ENCODE measurements around the gene COL19A1. TPM values are rescaled to one million over a fixed set of nuclear protein-coding genes. Genes with fewer than 3 reads are reported as not detected.
"Not testable (repeated sequence)": the region's sequence is repeated elsewhere in the genome, so short reads cannot be mapped to it uniquely, and the experiment has no call there.

The COL19A1 gene
- total RNA-seq, 4 donors from 2014 or later: 0.19 TPM; not detected in 3

- H3K27me3 ChIP-seq: no peaks in the 10 kb centered on the region
- no peaks in the 10 kb centered on the region for H3K9me3 ChIP-seq
- intact Hi-C loops (cut with DNase I): no loop called here
- no peak overlapping the region for H3K27ac ChIP-seq
- H3K4me1 ChIP-seq: peaks cover 0 to under 1% (median 0%) of the 10 kb centered on the region in 3 donors
- no peak for DNase-seq
- no peak for TF ChIP-seq POLR2A (IDR thresholded peaks at IDR 0.05)
- TF ChIP-seq CTCF (IDR thresholded peaks at IDR 0.05): no peak
- no peak overlapping the region for H3K4me3 ChIP-seq
- WGBS, 2 donors: 68 to 73% methylated on average over 6 of the region's 6 CpGs
- H3K36me3 ChIP-seq: no peaks in the 10 kb centered on the region
These were observed 22.3 kb downstream of the COL19A1 start for GRCh38 chr6:69888482-69889233.

DNA sequence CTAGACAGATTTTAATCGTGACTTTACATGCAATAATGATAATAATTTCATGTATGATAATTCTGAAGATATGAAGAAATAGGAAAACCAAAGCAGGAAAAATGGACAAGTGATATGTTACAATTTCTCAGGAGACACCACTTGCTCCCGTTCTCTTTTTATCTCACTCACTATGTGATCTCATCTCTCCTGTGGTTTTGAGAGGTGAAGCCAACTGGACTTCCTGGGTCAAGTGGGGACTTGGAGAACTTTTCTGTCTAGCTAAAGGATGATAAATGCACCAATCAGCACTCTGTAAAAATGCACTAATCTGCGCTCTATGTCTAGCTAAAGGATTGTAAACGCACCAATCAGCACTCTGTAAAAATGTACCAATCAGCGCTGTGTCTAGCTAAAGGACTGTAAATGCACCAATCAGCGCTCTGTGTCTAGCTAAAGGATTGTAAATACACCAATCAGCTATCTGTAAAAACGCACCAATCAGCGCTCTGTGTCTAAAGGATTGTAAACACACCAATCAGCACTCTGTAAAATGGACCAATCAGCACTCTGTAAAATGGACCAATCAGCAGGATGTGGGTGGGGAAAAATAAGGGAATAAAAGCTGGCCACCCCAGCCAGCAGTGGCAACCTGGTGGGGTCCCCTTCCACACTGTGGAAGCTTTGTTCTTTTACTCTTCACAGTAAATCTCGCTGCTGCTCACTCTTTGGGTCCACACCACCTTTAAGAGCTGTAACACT lies 23.0 kb downstream of the COL19A1 start:
- H3K27me3 ChIP-seq; H3K9me3 ChIP-seq; H3K4me1 ChIP-seq; intact Hi-C loops (cut with DNase I); H3K4me3 ChIP-seq; H3K27ac ChIP-seq; DNase-seq; H3K36me3 ChIP-seq: not testable (repeated sequence)
- WGBS, 2 donors: 92 to 95% methylated on average over 6 to 9 of the region's 9 CpGs

- WGBS, 2 donors: 74 to 84% methylated on average over 1 of the region's 1 CpG
- H3K9me3 ChIP-seq; H3K4me3 ChIP-seq; DNase-seq; H3K36me3 ChIP-seq; H3K27me3 ChIP-seq; intact Hi-C loops (cut with DNase I); H3K27ac ChIP-seq: not testable (repeated sequence)
- H3K4me1 ChIP-seq: peaks cover 0 to 13% (median 5%) of the 10 kb centered on the region in 3 donors
These were observed 26.2 kb downstream of the COL19A1 start for GRCh38 chr6:69892561-69892960.

DNA sequence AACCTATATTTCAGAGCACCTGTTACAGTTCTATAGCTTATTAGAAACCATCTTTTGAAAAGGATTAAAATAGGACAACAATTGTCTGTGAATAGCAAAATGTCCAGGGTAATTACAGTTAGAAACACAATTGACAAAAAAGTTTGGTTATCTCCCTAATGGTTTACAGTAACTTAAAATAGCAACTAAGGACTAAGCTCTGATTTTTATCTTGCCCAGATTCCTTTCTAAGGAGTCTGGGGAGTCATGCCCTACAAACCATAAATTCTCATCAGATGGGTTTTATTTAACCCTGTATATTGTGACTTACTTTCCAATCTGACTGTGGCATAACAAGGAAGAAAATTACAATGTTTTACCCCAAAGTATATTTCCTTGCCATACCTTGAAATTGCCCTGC lies 26.9 kb downstream of the COL19A1 start:
- peaks cover 0 to 13% (median 5%) of the 10 kb centered on the region in 3 donors for H3K4me1 ChIP-seq
- intact Hi-C loops (cut with DNase I); H3K27ac ChIP-seq; H3K4me3 ChIP-seq; H3K9me3 ChIP-seq; H3K36me3 ChIP-seq; H3K27me3 ChIP-seq; DNase-seq: not testable (repeated sequence)

DNA sequence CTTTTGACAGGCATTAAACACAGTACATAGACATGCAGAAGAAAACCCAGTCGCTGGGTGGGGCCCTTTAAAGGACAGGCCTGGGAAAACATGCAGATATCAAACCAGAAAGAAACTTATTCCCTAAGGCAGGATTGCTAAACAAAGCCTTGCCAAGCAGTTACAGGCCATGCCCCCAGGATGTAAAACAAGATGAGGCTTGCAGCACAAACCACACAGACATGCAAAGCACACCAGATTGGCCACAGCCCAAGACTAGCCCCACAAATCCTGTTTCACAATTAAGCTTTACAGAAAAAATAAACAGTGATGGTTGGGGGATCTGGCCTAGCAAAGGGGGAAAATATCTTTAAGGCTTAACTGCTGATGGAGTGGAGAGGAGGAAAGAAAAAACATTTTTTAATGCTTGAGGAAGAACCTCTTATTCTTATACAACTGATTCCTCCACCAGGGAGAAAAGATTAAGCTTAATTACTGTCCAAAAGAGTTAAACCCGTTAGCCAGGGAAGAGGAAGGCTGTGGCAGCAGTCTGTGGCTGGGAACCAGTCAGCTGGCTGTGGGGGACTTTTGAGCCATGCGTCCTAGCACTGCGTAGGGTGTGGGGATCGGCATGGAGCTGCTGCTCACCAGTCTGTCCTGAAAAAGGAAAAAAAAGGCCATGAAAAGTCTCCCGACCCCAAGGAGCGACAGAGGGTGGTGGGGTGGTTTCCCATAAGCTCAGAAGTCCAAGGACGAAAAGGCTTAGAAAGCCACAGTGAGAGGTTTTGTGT lies 28.4 kb downstream of the COL19A1 start:
- 59 to 62% methylated on average over 8 of the region's 8 CpGs for WGBS, 2 donors
- intact Hi-C loops (cut with DNase I): no loop called here
- Histone ChIP-seq H3K27ac (no peak overlapping the region), H3K36me3 (no peaks in the 10 kb centered on the region), H3K9me3 (no peaks in the 10 kb centered on the region), H3K4me1 (peaks cover 0 to 13% (median 5%) of the 10 kb centered on the region in 3 donors), H3K4me3 (no peak overlapping the region), H3K27me3 (no peaks in the 10 kb centered on the region)
- TF ChIP-seq CTCF (IDR thresholded peaks at IDR 0.05) (no peak), POLR2A (IDR thresholded peaks at IDR 0.05) (no peak)
- DNase-seq: no peak

DNA sequence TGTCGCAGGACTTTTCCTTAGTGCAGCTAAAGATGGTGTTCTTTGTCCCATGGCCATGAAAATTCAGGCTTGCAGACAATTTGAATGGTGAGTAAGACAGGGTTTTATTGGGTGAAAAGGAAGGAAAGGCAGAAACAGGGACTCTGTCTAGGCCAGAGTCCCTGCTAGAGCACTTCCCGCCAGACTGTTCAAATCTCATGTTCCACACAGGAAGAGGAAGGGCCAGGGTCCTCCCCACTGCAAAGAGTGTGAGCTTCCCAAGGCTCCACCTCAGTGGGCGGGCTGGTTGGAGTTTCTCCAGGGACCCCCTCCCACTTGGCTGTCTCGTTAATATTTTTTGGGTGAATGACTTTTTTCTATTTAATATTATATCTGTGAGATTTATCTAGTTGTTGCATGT lies 29.0 kb downstream of the COL19A1 start:
- H3K36me3 ChIP-seq: no peaks in the 10 kb centered on the region
- intact Hi-C loops (cut with DNase I): no loop called here
- TF ChIP-seq CTCF (IDR thresholded peaks at IDR 0.05) (no peak), POLR2A (IDR thresholded peaks at IDR 0.05) (no peak)
- H3K27me3 ChIP-seq: no peaks in the 10 kb centered on the region
- H3K4me3 ChIP-seq: no peak overlapping the region
- no peak overlapping the region for H3K27ac ChIP-seq
- DNase-seq: no peak
- H3K9me3 ChIP-seq: no peaks in the 10 kb centered on the region
- H3K4me1 ChIP-seq: peaks cover 0 to 13% (median 5%) of the 10 kb centered on the region in 3 donors
- 92 to 93% methylated on average over 4 of the region's 4 CpGs for WGBS, 2 donors
